GM12878 (cell line): ENCODE measurements around the gene ARPC1B. TPM values are rescaled to one million over a fixed set of nuclear protein-coding genes. Genes with fewer than 3 reads are reported as not detected.
"Not testable (repeated sequence)": the region's sequence is repeated elsewhere in the genome, so short reads cannot be mapped to it uniquely, and the experiment has no call there.

Source experiments
- ATAC-seq: fragments of 200-7000 bp; cut with Tn5 transposase; 3 replicates; pipeline ENCODE4 v1.9.1; 2020; ENCODE audit warnings: mild to moderate bottlenecking, moderate library complexity
- BruUV-seq: library from RNA; stranded (reverse); fragments of 400-500 nt; replicated peaks from 2 replicates; lab custom pipeline; 2021; lab: Mats Ljungman, UMichigan
- CTCF ChIA-PET: fragments of 300-600 bp; sonication (Branson Sonifier 250); formaldehyde crosslinking; extraction: SDS; loops from one replicate; lab custom pipeline; 2021; ENCODE audit warnings: inconsistent platforms; lab: Yijun Ruan, JAX
- POLR2A ChIA-PET: fragments of 350-600 bp; formaldehyde crosslinking; extraction: SDS; loops from one replicate; lab custom pipeline; 2021; ENCODE audit warnings: inconsistent platforms; lab: Charles Lee
- RAD21 ChIA-PET: fragments of 300-600 bp; sonication (Branson Sonifier 250); formaldehyde crosslinking; loops from one replicate; lab custom pipeline; 2023; ENCODE audit warnings: antibody characterized with exemption; ENCODE audit not compliant: unreplicated experiment; lab: Charles Lee
- SMC1A ChIA-PET: fragments of 300-600 bp; sonication (Branson Sonifier 250); formaldehyde crosslinking; loops from one replicate; lab custom pipeline; 2023; ENCODE audit not compliant: unreplicated experiment, uncharacterized antibody; lab: Charles Lee
- DNase-seq: peaks from one replicate; pipeline ENCODE4 v3.0.0-alpha.2; 2011; ENCODE audit warnings: low read depth, low spot score
- FAIRE-seq: peaks from 3 replicates; lab custom pipeline; 2011; peaks lifted over from hg19 to GRCh38; lab: Jason Lieb, UNC
- H2AFZ ChIP-seq: 2 replicates; pipeline ENCODE4 v1.6.0; 2011; ENCODE audit warnings: low read depth, low read length, control low read depth; ENCODE audit not compliant: control insufficient read depth
- H3K27ac ChIP-seq: 2 replicates; pipeline ENCODE4 v1.5.1; 2011; ENCODE audit warnings: control low read depth; ENCODE audit not compliant: control insufficient read depth, insufficient read depth
- H3K27me3 ChIP-seq, 2 experiments: replicated peaks in 1 of 2; 2 replicates each; pipeline versions ENCODE4 v1.6.0 to v1.6.1; 2011; ENCODE audit warnings: low read length in 1 of 2; ENCODE audit not compliant: control insufficient read depth in 2 of 2, insufficient read depth in 2 of 2
- H3K36me3 ChIP-seq, 2 experiments: 2 replicates each; pipeline ENCODE4 v1.5.1; 2011; ENCODE audit warnings: low read length in 1 of 2; ENCODE audit not compliant: control insufficient read depth in 2 of 2, insufficient read depth in 2 of 2
- H3K4me1 ChIP-seq: 2 replicates; pipeline ENCODE4 v1.6.1; 2011; ENCODE audit warnings: mild to moderate bottlenecking, low read length, moderate library complexity, mixed read lengths; ENCODE audit not compliant: control insufficient read depth, insufficient read depth
- H3K4me2 ChIP-seq: 2 replicates; pipeline ENCODE4 v1.6.0; 2011; ENCODE audit warnings: control low read depth; ENCODE audit not compliant: control insufficient read depth, insufficient read depth
- H3K4me3 ChIP-seq: fragments of 200-600 bp; sonication (generic); 2 replicates; pipeline ENCODE4 v1.5.1; 2016
- H3K79me2 ChIP-seq: 2 replicates; pipeline ENCODE4 v1.6.0; 2011; ENCODE audit warnings: low read length; ENCODE audit not compliant: control insufficient read depth, insufficient read depth
- H3K9ac ChIP-seq: 2 replicates; pipeline ENCODE4 v1.8.0; 2011; ENCODE audit warnings: low read length, control low read depth, mixed read lengths; ENCODE audit not compliant: control insufficient read depth, insufficient read depth
- H3K9me3 ChIP-seq: replicated peaks from 3 replicates; pipeline ENCODE4 v1.5.1; 2011; ENCODE audit warnings: mild to moderate bottlenecking, low read length; ENCODE audit not compliant: control insufficient read depth, insufficient read depth
- H4K20me1 ChIP-seq: 2 replicates; pipeline ENCODE4 v1.6.0; 2011; ENCODE audit not compliant: control insufficient read depth, insufficient read depth
- HDGF ChIP-seq: fragments of 450-650 bp; IDR thresholded peaks from 2 replicates; pipeline ENCODE4 v1.6.1; 2016; ENCODE audit warnings: antibody characterized with exemption
- IKZF2 ChIP-seq, 2 experiments: fragments of 450-650 bp; IDR thresholded peaks; 2 replicates each; pipeline ENCODE4 v1.6.1; 2017; ENCODE audit warnings: mild to moderate bottlenecking in 2 of 2, moderate library complexity in 2 of 2
- POLR2AphosphoS5 ChIP-seq: IDR thresholded peaks from 2 replicates; pipeline ENCODE4 v1.6.1; 2011; ENCODE audit warnings: mild to moderate bottlenecking, low read length, inconsistent platforms
- RFX5 ChIP-seq: IDR thresholded peaks from 2 replicates; pipeline ENCODE4 v1.6.1; 2011; ENCODE audit warnings: low read depth, low read length, improper control_type of control experiment
- SMARCA5 ChIP-seq: fragments of 450-650 bp; IDR thresholded peaks from 2 replicates; pipeline ENCODE4 v1.6.1; 2017; ENCODE audit warnings: mild to moderate bottlenecking
- STAT3 ChIP-seq: IDR thresholded peaks from 2 replicates; pipeline ENCODE4 v1.6.1; 2011; ENCODE audit warnings: low read depth, low read length, improper control_type of control experiment
- TAF1 ChIP-seq: IDR thresholded peaks from 2 replicates; pipeline ENCODE4 v1.6.1; 2011; ENCODE audit warnings: mild to moderate bottlenecking, low read depth, low read length, borderline replicate concordance
- WGBS: methylation state at CpG from one replicate; pipeline ENCODE4 v1.1.6; 2016; ENCODE audit warnings: low lambda C conversion rate; ENCODE audit not compliant: insufficient replicate concordance, insufficient coverage; ENCODE audit errors: missing lambda C conversion rate; 5-methylcytosine and 5-hydroxymethylcytosine counted together
- in situ Hi-C: fragments of 300-500 bp; cut with MboI; formaldehyde crosslinking; loops from 9 replicates; pipeline ENCODE4 v1.14.3; 2018; ENCODE audit warnings: mixed read lengths
- intact Hi-C: fragments of 100-400 bp; cut with micrococcal nuclease; formaldehyde crosslinking; loops from one replicate; pipeline ENCODE4 v1.14.2; 2022; ENCODE audit not compliant: unreplicated experiment
- polyA plus RNA-seq, 11 experiments: library from polyadenylated mRNA; depleted of rRNA in 4 of 11; unstranded in 6 of 11; stranded (reverse) in 5 of 11; fragments of >200 nt; fragmentation: Nextera tagmentation in 4 of 11; fragmentation: Illumina TruSeq in 1 of 11; extraction: Ambion mirVana in 4 of 11; extraction: Trizol in 1 of 11; gene quantifications; 1 replicate in 1 of 11; 2 replicates in 10 of 11; pipeline versions ENCODE4 v1.2.1 to v1.2.3, GENCODE V29; 2011 to 2016; ENCODE audit warnings: inconsistent platforms in 2 of 11, missing spikeins in 2 of 11, low read depth in 1 of 11
- total RNA-seq, 4 experiments: library from RNA; depleted of rRNA in 3 of 4; stranded (reverse); fragments of >200 nt in 3 of 4; fragmentation: Illumina TruSeq in 1 of 4; extraction: Trizol in 1 of 4; gene quantifications; 2 replicates each; pipeline versions ENCODE4 v1.2.1 to v1.2.3, GENCODE V29; 2013 to 2021
- TF ChIP-seq, protein P1 (sequence below): fragments of 450-650 bp; IDR thresholded peaks from 2 replicates; pipeline ENCODE4 v1.6.1; 2016; ENCODE audit warnings: mild to moderate bottlenecking
- TF ChIP-seq, protein P2 (sequence below): fragments of 450-650 bp; IDR thresholded peaks from 2 replicates; pipeline ENCODE4 v1.6.1; 2017; ENCODE audit warnings: mild to moderate bottlenecking, moderate library complexity
- TF ChIP-seq, protein P3 (sequence below): fragments of 450-650 bp; IDR thresholded peaks from 2 replicates; pipeline ENCODE4 v1.6.1; 2016; ENCODE audit warnings: mild to moderate bottlenecking

The ARPC1B gene
- total and polyA plus RNA-seq, 10 of the 15 experiments (the other 5 are each of a cell fraction or from before 2014, with no cell fraction given) = 14.1 to 762 (median 387) TPM

GRCh38 chr7:99379043-99379577 lies 4.6 kb downstream of the ARPC1B start (continued):
- TF ChIP-seq, protein P1, sequence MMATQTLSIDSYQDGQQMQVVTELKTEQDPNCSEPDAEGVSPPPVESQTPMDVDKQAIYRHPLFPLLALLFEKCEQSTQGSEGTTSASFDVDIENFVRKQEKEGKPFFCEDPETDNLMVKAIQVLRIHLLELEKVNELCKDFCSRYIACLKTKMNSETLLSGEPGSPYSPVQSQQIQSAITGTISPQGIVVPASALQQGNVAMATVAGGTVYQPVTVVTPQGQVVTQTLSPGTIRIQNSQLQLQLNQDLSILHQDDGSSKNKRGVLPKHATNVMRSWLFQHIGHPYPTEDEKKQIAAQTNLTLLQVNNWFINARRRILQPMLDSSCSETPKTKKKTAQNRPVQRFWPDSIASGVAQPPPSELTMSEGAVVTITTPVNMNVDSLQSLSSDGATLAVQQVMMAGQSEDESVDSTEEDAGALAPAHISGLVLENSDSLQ = peak; percentile 70
- TF ChIP-seq SMARCA5 (peak; percentile 85; the same call in 1 of the 2 replicates), RFX5 (peak; percentile 68; the same call in 1 of the 2 replicates), IKZF2 (IDR thresholded peaks at IDR 0.05) (peak; percentile 67 to 75), STAT3 (no peak)
- TF ChIP-seq, protein P2, sequence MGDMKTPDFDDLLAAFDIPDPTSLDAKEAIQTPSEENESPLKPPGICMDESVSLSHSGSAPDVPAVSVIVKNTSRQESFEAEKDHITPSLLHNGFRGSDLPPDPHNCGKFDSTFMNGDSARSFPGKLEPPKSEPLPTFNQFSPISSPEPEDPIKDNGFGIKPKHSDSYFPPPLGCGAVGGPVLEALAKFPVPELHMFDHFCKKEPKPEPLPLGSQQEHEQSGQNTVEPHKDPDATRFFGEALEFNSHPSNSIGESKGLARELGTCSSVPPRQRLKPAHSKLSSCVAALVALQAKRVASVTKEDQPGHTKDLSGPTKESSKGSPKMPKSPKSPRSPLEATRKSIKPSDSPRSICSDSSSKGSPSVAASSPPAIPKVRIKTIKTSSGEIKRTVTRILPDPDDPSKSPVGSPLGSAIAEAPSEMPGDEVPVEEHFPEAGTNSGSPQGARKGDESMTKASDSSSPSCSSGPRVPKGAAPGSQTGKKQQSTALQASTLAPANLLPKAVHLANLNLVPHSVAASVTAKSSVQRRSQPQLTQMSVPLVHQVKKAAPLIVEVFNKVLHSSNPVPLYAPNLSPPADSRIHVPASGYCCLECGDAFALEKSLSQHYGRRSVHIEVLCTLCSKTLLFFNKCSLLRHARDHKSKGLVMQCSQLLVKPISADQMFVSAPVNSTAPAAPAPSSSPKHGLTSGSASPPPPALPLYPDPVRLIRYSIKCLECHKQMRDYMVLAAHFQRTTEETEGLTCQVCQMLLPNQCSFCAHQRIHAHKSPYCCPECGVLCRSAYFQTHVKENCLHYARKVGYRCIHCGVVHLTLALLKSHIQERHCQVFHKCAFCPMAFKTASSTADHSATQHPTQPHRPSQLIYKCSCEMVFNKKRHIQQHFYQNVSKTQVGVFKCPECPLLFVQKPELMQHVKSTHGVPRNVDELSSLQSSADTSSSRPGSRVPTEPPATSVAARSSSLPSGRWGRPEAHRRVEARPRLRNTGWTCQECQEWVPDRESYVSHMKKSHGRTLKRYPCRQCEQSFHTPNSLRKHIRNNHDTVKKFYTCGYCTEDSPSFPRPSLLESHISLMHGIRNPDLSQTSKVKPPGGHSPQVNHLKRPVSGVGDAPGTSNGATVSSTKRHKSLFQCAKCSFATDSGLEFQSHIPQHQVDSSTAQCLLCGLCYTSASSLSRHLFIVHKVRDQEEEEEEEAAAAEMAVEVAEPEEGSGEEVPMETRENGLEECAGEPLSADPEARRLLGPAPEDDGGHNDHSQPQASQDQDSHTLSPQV = no peak

DNA sequence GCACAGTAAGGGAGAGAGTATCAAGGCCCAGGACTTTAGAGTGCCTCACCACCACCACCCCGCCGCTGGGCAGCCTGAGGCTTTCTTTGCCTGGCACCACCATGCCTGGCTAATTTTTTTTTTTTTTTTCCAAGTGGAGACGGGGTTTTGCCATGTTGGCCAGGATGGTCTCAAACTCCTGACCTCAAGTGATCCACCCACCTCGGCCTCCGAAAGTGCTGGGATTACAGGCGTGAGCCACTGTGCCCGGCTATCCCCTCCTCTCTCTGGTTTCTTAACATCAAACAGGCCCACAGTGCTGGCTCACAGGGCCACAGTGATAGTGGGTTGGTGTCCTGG lies 5.1 kb downstream of the ARPC1B start:
- DNase-seq, H2AFZ ChIP-seq, H3K27me3 ChIP-seq, in situ Hi-C loops, H4K20me1 ChIP-seq, FAIRE-seq, H3K9me3 ChIP-seq: not testable (repeated sequence)
- peaks cover 45% of the 10 kb centered on the region for H3K4me1 ChIP-seq
- TF ChIP-seq POLR2AphosphoS5 (peak; percentile 20; the same call in 1 of the 2 replicates), HDGF (peak; percentile 59; the same call in 1 of the 2 replicates), TAF1 (0 out of 2 replicates have a peak, but pooled peaks have one; percentile 3)
- TF ChIP-seq, protein P3, sequence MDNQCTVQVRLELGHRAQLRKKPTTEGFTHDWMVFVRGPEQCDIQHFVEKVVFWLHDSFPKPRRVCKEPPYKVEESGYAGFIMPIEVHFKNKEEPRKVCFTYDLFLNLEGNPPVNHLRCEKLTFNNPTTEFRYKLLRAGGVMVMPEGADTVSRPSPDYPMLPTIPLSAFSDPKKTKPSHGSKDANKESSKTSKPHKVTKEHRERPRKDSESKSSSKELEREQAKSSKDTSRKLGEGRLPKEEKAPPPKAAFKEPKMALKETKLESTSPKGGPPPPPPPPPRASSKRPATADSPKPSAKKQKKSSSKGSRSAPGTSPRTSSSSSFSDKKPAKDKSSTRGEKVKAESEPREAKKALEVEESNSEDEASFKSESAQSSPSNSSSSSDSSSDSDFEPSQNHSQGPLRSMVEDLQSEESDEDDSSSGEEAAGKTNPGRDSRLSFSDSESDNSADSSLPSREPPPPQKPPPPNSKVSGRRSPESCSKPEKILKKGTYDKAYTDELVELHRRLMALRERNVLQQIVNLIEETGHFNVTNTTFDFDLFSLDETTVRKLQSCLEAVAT = peak; percentile 69; the same call in 1 of the 2 replicates
- peak overlapping the region; percentile 64 for H3K4me3 ChIP-seq
- peaks cover 82% of the 10 kb centered on the region for H3K79me2 ChIP-seq
- CTCF ChIA-PET = interaction anchor here (1.0 to 1.7 kb wide), 3 partner anchors 14 to 29 kb away, joined by 4 to 5 read pairs (median 4); partner anchors contain the start of genes BUD31 and PDAP1
- peak overlapping the region; percentile 96 for H3K4me2 ChIP-seq
- peak overlapping the region; percentile 100 for H3K27ac ChIP-seq
- peaks cover 3 to 10% of the 10 kb centered on the region in 2 experiments for H3K36me3 ChIP-seq
- intact Hi-C loops = loop anchor here (2.0 kb wide), 1 partner anchor 29 kb away; the partner anchor contains the start of genes BUD31 and PDAP1
- peak; percentile 6 for ATAC-seq
- TSS peak; percentile 96 for BruUV-seq
- RAD21 ChIA-PET = interaction anchor here (1.8 to 2.3 kb wide), 2 partner anchors 27 to 30 kb away, joined by 7 to 15 read pairs; partner anchors contain the start of genes BUD31 and PDAP1
- POLR2A ChIA-PET = interaction anchor here (0.5 to 2.8 kb wide), 5 partner anchors 15 to 814 kb away, joined by 3 to 51 read pairs (median 4); partner anchors contain the start of genes BUD31 and PDAP1
- 0% methylated on average over 7 of the region's 7 CpGs for WGBS
- SMC1A ChIA-PET = interaction anchor here (2.7 kb wide), 1 partner anchor 29 kb away, joined by 20 read pairs; the partner anchor contains the start of genes BUD31 and PDAP1
- H3K9ac ChIP-seq = peak overlapping the region; percentile 95
